Fibroblast of lung (primary cell): Measurements from ENCODE around the gene IGSF21.

ENCODE experiments used
- EZH2 ChIP-seq: IDR thresholded peaks from 2 replicates; pipeline ENCODE4 v1.5.1; 2012; ENCODE audit warnings: low read length, control low read depth, mild to moderate bottlenecking; ENCODE audit errors: missing control alignments
- TF ChIP-seq, protein P1 (sequence below), 2 donors: IDR thresholded peaks in 1 of 2; conservative IDR thresholded peaks in 1 of 2; 1 replicate in 1 of 2; 2 replicates in 1 of 2; pipeline ENCODE4 v1.5.1; 2011 to 2012; ENCODE audit warnings: low read length in 2 of 2, control low read depth in 1 of 2, inconsistent platforms in 1 of 2, low read depth in 1 of 2, mild to moderate bottlenecking in 1 of 2

DNA sequence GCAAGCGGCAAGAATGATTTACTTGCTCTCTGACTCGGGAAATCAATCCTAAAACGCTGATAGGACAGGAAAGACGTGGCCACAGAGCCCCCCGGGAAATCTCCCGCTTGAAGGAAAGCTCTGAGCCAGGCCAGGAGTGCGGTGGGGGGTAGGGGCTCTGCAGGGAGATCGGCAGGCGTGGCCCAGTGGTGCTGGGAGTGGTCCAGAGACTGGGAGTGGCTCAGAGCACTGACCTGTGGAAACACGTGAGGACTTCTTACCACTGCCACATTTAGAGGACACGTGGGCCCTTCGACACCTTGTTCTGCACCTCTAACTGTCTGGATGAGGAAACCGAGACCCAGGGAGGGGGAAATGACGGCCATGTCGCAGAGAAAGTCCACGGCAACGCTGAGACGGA, 243.1 kb downstream of the IGSF21 start:
- TF ChIP-seq, protein P1, sequence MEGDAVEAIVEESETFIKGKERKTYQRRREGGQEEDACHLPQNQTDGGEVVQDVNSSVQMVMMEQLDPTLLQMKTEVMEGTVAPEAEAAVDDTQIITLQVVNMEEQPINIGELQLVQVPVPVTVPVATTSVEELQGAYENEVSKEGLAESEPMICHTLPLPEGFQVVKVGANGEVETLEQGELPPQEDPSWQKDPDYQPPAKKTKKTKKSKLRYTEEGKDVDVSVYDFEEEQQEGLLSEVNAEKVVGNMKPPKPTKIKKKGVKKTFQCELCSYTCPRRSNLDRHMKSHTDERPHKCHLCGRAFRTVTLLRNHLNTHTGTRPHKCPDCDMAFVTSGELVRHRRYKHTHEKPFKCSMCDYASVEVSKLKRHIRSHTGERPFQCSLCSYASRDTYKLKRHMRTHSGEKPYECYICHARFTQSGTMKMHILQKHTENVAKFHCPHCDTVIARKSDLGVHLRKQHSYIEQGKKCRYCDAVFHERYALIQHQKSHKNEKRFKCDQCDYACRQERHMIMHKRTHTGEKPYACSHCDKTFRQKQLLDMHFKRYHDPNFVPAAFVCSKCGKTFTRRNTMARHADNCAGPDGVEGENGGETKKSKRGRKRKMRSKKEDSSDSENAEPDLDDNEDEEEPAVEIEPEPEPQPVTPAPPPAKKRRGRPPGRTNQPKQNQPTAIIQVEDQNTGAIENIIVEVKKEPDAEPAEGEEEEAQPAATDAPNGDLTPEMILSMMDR (conservative IDR thresholded peaks at IDR 0.05 in 1 of 2, IDR thresholded peaks at IDR 0.05 in 1 of 2; ENCODE audit: low read depth in 1 of 2, low read length in 2 of 2): no peak
- no peak for TF ChIP-seq EZH2
